SK-N-SH (cell line): ENCODE results near the gene CDAN1. TPM values are rescaled to one million over a fixed set of nuclear protein-coding genes. Genes with fewer than 3 reads are reported as not detected.

Source experiments
- CTCF ChIA-PET: fragments of 300-600, 350-600 bp; formaldehyde crosslinking; extraction: SDS; loops from one replicate; lab custom pipeline; 2021; lab: Yijun Ruan, JAX
- POLR2A ChIA-PET: fragments of 350-600 bp; sonication (Branson Sonifier 250); formaldehyde crosslinking; extraction: SDS; loops from one replicate; lab custom pipeline; 2020; ENCODE audit warnings: antibody characterized with exemption, inconsistent platforms; lab: Yijun Ruan, JAX
- DNase-seq: peaks from one replicate; pipeline ENCODE4 v3.0.0; 2012
- H2AFZ ChIP-seq: fragments of 200-600 bp; sonication (generic); 2 replicates; pipeline ENCODE4 v1.8.1; 2016; ENCODE audit warnings: antibody characterized with exemption, mild to moderate bottlenecking, low read depth
- H3F3A ChIP-seq: fragments of 200-600 bp; sonication (generic); replicated peaks from 2 replicates; pipeline ENCODE3; 2016; ENCODE audit warnings: antibody characterized with exemption, mild to moderate bottlenecking; ENCODE audit not compliant: insufficient read depth
- H3K27ac ChIP-seq, 2 experiments: fragments of 200-500 bp in 1 of 2; fragments of 200-600 bp in 1 of 2; sonication (Bioruptor generic) in 1 of 2; sonication (generic), shearing (Covaris generic) in 1 of 2; 2 replicates each; pipeline versions ENCODE4 v1.5.1 to v1.6.1; 2014 to 2016; ENCODE audit warnings: low read depth in 2 of 2, inconsistent platforms in 1 of 2, low read length in 1 of 2, mild to moderate bottlenecking in 1 of 2, mixed read lengths in 1 of 2
- H3K27me3 ChIP-seq: fragments of 200-600 bp; sonication (generic), shearing (Covaris generic); 2 replicates; pipeline ENCODE4 v1.6.1; 2016; ENCODE audit warnings: mixed run types; ENCODE audit not compliant: insufficient read depth
- H3K36me3 ChIP-seq, 2 experiments: fragments of 200-500 bp in 1 of 2; fragments of 200-600 bp in 1 of 2; sonication (Bioruptor generic) in 1 of 2; sonication (generic) in 1 of 2; replicated peaks in 1 of 2; 2 replicates each; pipeline versions ENCODE3 to v1.5.1; 2014 to 2016; ENCODE audit warnings: low read length in 1 of 2, mild to moderate bottlenecking in 1 of 2; ENCODE audit not compliant: insufficient read depth in 2 of 2, control insufficient read depth in 1 of 2
- H3K4me1 ChIP-seq, 2 experiments: fragments of 200-500 bp in 1 of 2; fragments of 200-600 bp in 1 of 2; sonication (Bioruptor generic) in 1 of 2; sonication (generic), shearing (Covaris generic) in 1 of 2; 2 replicates each; pipeline versions ENCODE4 v1.5.1 to v1.6.1; 2014 to 2016; ENCODE audit warnings: low read depth in 1 of 2, low read length in 1 of 2, mixed run types in 1 of 2; ENCODE audit not compliant: insufficient read depth in 2 of 2, control insufficient read depth in 1 of 2
- H3K4me2 ChIP-seq: fragments of 200-600 bp; sonication (generic), shearing (Covaris generic); 2 replicates; pipeline ENCODE4 v1.6.1; 2017; ENCODE audit warnings: mixed run types
- H3K4me3 ChIP-seq, 2 experiments: fragments of 200-500 bp in 1 of 2; fragments of 200-600 bp in 1 of 2; sonication (Bioruptor generic) in 1 of 2; sonication (generic), shearing (Covaris generic) in 1 of 2; 2 replicates each; pipeline versions ENCODE4 v1.5.1 to v1.8.1; 2014 to 2016; ENCODE audit warnings: low read depth in 2 of 2, inconsistent platforms in 1 of 2, low read length in 1 of 2, mild to moderate bottlenecking in 1 of 2, mixed read lengths in 1 of 2, moderate library complexity in 1 of 2
- H3K79me2 ChIP-seq: fragments of 200-600 bp; sonication (generic); 2 replicates; pipeline ENCODE4 v1.8.1; 2017; ENCODE audit warnings: mild to moderate bottlenecking; ENCODE audit not compliant: insufficient read depth
- H3K9ac ChIP-seq: fragments of 200-600 bp; sonication (generic); 2 replicates; pipeline ENCODE4 v1.6.1; 2017; ENCODE audit warnings: mixed run types
- H3K9me2 ChIP-seq: fragments of 200-600 bp; sonication (generic); 2 replicates; pipeline ENCODE4 v1.6.1; 2017; ENCODE audit warnings: mixed run types
- H3K9me3 ChIP-seq: fragments of 200-600 bp; sonication (generic); 2 replicates; pipeline ENCODE4 v1.6.1; 2017; ENCODE audit warnings: mixed run types, mild to moderate bottlenecking, moderate library complexity
- H4K20me1 ChIP-seq: fragments of 200-600 bp; sonication (generic); 2 replicates; pipeline ENCODE4 v1.6.1; 2017; ENCODE audit warnings: mild to moderate bottlenecking, mixed run types; ENCODE audit not compliant: insufficient read depth
- CHD2 ChIP-seq: fragments of 150-350 bp; IDR thresholded peaks from 2 replicates; pipeline ENCODE4 v1.6.1; 2018; ENCODE audit warnings: low read length; ENCODE audit not compliant: partially characterized antibody
- ELF1 ChIP-seq: IDR thresholded peaks from 2 replicates; pipeline ENCODE4 v1.4.0; 2012
- EP300 ChIP-seq, 2 experiments: IDR thresholded peaks; 2 replicates each; pipeline versions ENCODE4 v1.4.0 to v1.6.1; 2012; ENCODE audit warnings: borderline replicate concordance in 1 of 2, low read depth in 1 of 2, low read length in 1 of 2
- EZH2phosphoT487 ChIP-seq: fragments of 200-600 bp; sonication (generic); IDR thresholded peaks from 2 replicates; pipeline ENCODE4 v1.6.1; 2017; ENCODE audit warnings: low read depth, mixed run types, mild to moderate bottlenecking, antibody characterized with exemption, moderate library complexity, borderline replicate concordance
- FOSL2 ChIP-seq: IDR thresholded peaks from 2 replicates; pipeline ENCODE4 v1.4.0; 2012; ENCODE audit warnings: low read depth, mild to moderate bottlenecking, moderate library complexity, borderline replicate concordance
- FOXJ3 ChIP-seq: sonication (generic); formaldehyde crosslinking; IDR thresholded peaks from 2 replicates; pipeline ENCODE4 v1.5.1; 2020; ENCODE audit warnings: mild to moderate bottlenecking, missing genetic modification reagents
- GABPA ChIP-seq: IDR thresholded peaks from 2 replicates; pipeline ENCODE4 v1.4.0; 2012; ENCODE audit warnings: low read depth, mild to moderate bottlenecking
- MEF2A ChIP-seq: IDR thresholded peaks from 2 replicates; pipeline ENCODE4 v1.4.0; 2012; ENCODE audit warnings: low read depth, borderline replicate concordance
- NFIC ChIP-seq: IDR thresholded peaks from 2 replicates; pipeline ENCODE4 v1.4.0; 2012; ENCODE audit warnings: borderline replicate concordance
- SIN3A ChIP-seq: IDR thresholded peaks from 2 replicates; pipeline ENCODE4 v1.6.1; 2012; ENCODE audit warnings: low read depth, mild to moderate bottlenecking, low read length, moderate library complexity, borderline replicate concordance
- TAF1 ChIP-seq: IDR thresholded peaks from 2 replicates; pipeline ENCODE4 v1.6.1; 2012; ENCODE audit warnings: low read depth, mild to moderate bottlenecking, low read length, moderate library complexity, borderline replicate concordance
- TCF12 ChIP-seq: IDR thresholded peaks from 2 replicates; pipeline ENCODE4 v1.4.0; 2012
- TEAD4 ChIP-seq: IDR thresholded peaks from 2 replicates; pipeline ENCODE4 v1.4.0; 2012; ENCODE audit warnings: mild to moderate bottlenecking, borderline replicate concordance; ENCODE audit not compliant: insufficient read depth
- YY1 ChIP-seq: IDR thresholded peaks from 2 replicates; pipeline ENCODE4 v1.4.0; 2012; ENCODE audit warnings: low read depth, mild to moderate bottlenecking
- WGBS: methylation state at CpG from one replicate; pipeline ENCODE4 v1.1.6; 2017; ENCODE audit warnings: low lambda C conversion rate; 5-methylcytosine and 5-hydroxymethylcytosine counted together
- polyA plus RNA-seq, 3 experiments: library from polyadenylated mRNA; depleted of rRNA; stranded (reverse); fragments of >200 nt; gene quantifications; 2 replicates each; pipeline ENCODE4 v1.2.3, GENCODE V29; 2012
- TF ChIP-seq, protein P1 (sequence below): fragments of 150-350 bp; IDR thresholded peaks from 2 replicates; pipeline ENCODE4 v1.6.1; 2016; ENCODE audit warnings: mild to moderate bottlenecking, low read depth, low read length
- TF ChIP-seq, protein P2 (sequence below): IDR thresholded peaks from 2 replicates; pipeline ENCODE4 v1.6.1; 2012; ENCODE audit warnings: mild to moderate bottlenecking, low read depth, low read length, moderate library complexity
- TF ChIP-seq, protein P3 (sequence below): fragments of 200-600 bp; sonication (generic); IDR thresholded peaks from 2 replicates; pipeline ENCODE4 v1.6.1; 2017; ENCODE audit warnings: antibody characterized with exemption, mild to moderate bottlenecking, moderate library complexity
- TF ChIP-seq, protein P4 (sequence below): IDR thresholded peaks from 2 replicates; pipeline ENCODE4 v1.4.0; 2012; ENCODE audit warnings: low read depth, borderline replicate concordance

Gene CDAN1
- polyA plus RNA-seq, 1 of the 3 experiments (the other 2 are of a cell fraction) = 6.2 TPM

DNA sequence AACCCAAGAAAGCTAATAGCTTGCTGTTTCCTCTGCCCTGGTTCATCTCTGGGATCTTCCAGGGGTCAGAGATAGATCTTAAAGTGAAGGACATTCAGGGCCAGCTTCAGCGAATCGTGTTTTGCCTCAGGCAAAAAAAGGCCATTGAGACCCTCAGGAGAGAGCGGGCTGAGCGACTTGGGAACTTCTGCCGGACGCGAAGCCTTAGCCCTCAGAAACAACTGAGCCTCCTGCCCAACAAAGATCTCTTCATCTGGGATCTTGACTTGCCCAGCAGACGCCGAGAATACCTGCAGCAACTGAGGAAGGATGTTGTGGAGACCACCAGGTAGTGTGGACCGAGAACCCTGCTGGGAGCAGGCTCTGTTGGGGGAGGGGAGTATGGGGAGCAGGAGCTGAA lies 42.5 kb downstream of the CDAN1 start:
- Histone ChIP-seq H3K4me2 (no peak overlapping the region), H3K79me2 (no peaks in the 10 kb centered on the region), H3K27ac (no peak overlapping the region), H3K4me1 (peaks cover 0 to 5% of the 10 kb centered on the region in 2 experiments; a peak in 1 of 4 replicates), H3K4me3 (no peak overlapping the region), H3K9me3 (no peaks in the 10 kb centered on the region), H3K9me2 (no peaks in the 10 kb centered on the region), H3K36me3 (peaks cover 8 to 14% of the 10 kb centered on the region in 2 experiments), H3K9ac (no peak overlapping the region), H3K27me3 (no peaks in the 10 kb centered on the region), H4K20me1 (no peaks in the 10 kb centered on the region), H2AFZ (no peak overlapping the region), H3F3A (peaks cover 4% of the 10 kb centered on the region)
- 96% methylated on average over 8 of the region's 10 CpGs for WGBS
- no peak for DNase-seq
- CTCF ChIA-PET = interaction anchor here (2.1 to 4.8 kb wide), 3 partner anchors 10 to 232 kb away, joined by 5 to 25 read pairs (median 20); no protein-coding TSS in a partner anchor
- TF ChIP-seq ELF1 = no peak
- TF ChIP-seq SIN3A = no peak
- no peak for TF ChIP-seq NFIC
- TF ChIP-seq, protein P1, sequence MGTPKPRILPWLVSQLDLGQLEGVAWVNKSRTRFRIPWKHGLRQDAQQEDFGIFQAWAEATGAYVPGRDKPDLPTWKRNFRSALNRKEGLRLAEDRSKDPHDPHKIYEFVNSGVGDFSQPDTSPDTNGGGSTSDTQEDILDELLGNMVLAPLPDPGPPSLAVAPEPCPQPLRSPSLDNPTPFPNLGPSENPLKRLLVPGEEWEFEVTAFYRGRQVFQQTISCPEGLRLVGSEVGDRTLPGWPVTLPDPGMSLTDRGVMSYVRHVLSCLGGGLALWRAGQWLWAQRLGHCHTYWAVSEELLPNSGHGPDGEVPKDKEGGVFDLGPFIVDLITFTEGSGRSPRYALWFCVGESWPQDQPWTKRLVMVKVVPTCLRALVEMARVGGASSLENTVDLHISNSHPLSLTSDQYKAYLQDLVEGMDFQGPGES = no peak
- TF ChIP-seq TAF1 = no peak
- no peak for TF ChIP-seq FOSL2
- no peak for TF ChIP-seq TEAD4
- no peak for TF ChIP-seq TCF12
- TF ChIP-seq EZH2phosphoT487 = no peak
- TF ChIP-seq MEF2A = no peak
- TF ChIP-seq, protein P2, sequence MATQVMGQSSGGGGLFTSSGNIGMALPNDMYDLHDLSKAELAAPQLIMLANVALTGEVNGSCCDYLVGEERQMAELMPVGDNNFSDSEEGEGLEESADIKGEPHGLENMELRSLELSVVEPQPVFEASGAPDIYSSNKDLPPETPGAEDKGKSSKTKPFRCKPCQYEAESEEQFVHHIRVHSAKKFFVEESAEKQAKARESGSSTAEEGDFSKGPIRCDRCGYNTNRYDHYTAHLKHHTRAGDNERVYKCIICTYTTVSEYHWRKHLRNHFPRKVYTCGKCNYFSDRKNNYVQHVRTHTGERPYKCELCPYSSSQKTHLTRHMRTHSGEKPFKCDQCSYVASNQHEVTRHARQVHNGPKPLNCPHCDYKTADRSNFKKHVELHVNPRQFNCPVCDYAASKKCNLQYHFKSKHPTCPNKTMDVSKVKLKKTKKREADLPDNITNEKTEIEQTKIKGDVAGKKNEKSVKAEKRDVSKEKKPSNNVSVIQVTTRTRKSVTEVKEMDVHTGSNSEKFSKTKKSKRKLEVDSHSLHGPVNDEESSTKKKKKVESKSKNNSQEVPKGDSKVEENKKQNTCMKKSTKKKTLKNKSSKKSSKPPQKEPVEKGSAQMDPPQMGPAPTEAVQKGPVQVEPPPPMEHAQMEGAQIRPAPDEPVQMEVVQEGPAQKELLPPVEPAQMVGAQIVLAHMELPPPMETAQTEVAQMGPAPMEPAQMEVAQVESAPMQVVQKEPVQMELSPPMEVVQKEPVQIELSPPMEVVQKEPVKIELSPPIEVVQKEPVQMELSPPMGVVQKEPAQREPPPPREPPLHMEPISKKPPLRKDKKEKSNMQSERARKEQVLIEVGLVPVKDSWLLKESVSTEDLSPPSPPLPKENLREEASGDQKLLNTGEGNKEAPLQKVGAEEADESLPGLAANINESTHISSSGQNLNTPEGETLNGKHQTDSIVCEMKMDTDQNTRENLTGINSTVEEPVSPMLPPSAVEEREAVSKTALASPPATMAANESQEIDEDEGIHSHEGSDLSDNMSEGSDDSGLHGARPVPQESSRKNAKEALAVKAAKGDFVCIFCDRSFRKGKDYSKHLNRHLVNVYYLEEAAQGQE = no peak
- TF ChIP-seq CHD2 = no peak
- TF ChIP-seq GABPA = no peak
- TF ChIP-seq, protein P3, sequence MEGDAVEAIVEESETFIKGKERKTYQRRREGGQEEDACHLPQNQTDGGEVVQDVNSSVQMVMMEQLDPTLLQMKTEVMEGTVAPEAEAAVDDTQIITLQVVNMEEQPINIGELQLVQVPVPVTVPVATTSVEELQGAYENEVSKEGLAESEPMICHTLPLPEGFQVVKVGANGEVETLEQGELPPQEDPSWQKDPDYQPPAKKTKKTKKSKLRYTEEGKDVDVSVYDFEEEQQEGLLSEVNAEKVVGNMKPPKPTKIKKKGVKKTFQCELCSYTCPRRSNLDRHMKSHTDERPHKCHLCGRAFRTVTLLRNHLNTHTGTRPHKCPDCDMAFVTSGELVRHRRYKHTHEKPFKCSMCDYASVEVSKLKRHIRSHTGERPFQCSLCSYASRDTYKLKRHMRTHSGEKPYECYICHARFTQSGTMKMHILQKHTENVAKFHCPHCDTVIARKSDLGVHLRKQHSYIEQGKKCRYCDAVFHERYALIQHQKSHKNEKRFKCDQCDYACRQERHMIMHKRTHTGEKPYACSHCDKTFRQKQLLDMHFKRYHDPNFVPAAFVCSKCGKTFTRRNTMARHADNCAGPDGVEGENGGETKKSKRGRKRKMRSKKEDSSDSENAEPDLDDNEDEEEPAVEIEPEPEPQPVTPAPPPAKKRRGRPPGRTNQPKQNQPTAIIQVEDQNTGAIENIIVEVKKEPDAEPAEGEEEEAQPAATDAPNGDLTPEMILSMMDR = no peak
- TF ChIP-seq YY1 = no peak
- no peak for TF ChIP-seq EP300 (IDR thresholded peaks at IDR 0.05; ENCODE audit: borderline replicate concordance in 1 of 2, low read depth in 1 of 2, low read length in 1 of 2)
- no peak for TF ChIP-seq FOXJ3
- TF ChIP-seq, protein P4, sequence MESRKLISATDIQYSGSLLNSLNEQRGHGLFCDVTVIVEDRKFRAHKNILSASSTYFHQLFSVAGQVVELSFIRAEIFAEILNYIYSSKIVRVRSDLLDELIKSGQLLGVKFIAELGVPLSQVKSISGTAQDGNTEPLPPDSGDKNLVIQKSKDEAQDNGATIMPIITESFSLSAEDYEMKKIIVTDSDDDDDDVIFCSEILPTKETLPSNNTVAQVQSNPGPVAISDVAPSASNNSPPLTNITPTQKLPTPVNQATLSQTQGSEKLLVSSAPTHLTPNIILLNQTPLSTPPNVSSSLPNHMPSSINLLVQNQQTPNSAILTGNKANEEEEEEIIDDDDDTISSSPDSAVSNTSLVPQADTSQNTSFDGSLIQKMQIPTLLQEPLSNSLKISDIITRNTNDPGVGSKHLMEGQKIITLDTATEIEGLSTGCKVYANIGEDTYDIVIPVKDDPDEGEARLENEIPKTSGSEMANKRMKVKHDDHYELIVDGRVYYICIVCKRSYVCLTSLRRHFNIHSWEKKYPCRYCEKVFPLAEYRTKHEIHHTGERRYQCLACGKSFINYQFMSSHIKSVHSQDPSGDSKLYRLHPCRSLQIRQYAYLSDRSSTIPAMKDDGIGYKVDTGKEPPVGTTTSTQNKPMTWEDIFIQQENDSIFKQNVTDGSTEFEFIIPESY = no peak
- POLR2A ChIA-PET = no interaction called here
